GM18867 (cell line): ENCODE data around the gene UBTF.

Source experiments
- ATAC-seq: cut with Tn5 transposase; IDR thresholded peaks from one replicate; pipeline ENCODE4 v1.9.1; 2021; ENCODE audit warnings: mild to moderate bottlenecking, moderate library complexity; ENCODE audit not compliant: unreplicated experiment

UBTF gene, protein sequence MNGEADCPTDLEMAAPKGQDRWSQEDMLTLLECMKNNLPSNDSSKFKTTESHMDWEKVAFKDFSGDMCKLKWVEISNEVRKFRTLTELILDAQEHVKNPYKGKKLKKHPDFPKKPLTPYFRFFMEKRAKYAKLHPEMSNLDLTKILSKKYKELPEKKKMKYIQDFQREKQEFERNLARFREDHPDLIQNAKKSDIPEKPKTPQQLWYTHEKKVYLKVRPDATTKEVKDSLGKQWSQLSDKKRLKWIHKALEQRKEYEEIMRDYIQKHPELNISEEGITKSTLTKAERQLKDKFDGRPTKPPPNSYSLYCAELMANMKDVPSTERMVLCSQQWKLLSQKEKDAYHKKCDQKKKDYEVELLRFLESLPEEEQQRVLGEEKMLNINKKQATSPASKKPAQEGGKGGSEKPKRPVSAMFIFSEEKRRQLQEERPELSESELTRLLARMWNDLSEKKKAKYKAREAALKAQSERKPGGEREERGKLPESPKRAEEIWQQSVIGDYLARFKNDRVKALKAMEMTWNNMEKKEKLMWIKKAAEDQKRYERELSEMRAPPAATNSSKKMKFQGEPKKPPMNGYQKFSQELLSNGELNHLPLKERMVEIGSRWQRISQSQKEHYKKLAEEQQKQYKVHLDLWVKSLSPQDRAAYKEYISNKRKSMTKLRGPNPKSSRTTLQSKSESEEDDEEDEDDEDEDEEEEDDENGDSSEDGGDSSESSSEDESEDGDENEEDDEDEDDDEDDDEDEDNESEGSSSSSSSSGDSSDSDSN

GRCh38 chr17:44219616-44220212 is at the start of gene UBTF:
Gene UBTF (minus strand): TSS chr17:44219675. CDS start chr17:44218229, 1,446 bp downstream.
- ATAC-seq: peak; percentile 15

DNA sequence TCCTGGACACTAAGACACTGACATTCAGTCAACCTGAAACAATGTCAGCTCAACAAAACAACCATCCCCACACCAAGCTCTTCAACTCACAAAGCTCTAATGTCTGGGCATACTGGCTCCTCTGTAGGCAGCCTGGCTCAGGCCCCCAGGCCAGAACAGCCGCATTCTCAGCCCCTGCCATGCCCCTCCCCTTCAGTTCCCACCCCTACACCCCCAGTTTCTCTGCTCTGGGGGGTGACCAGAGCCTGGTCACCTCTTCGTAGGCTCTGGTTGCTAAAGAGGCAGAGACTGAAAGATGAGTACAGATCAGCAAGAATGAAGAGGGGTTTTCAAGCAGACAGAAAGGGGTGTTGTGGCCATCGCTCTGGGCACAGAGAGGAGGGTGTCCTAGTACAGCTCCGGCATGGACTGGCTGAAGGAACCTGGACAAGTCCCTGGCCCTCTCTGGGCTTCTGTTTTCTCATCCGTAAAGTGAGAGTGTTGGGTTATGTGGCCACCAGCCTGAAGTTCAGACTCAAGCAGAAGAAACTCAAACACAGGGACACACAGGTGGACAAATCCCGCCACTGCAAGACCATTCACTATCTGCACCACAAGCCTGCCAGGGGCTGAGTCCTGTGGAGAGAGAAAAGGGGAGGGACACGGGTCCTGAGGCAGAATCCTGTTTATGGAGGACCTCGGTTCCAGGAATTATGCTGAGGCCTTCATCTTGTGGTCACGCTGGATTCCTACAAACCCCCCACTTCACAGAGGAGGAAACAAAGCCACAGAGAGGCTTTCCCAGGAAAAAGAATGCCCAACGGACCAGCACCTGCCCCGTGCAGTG is 49.4 kb upstream of the UBTF start:
- ATAC-seq: no peak

DNA sequence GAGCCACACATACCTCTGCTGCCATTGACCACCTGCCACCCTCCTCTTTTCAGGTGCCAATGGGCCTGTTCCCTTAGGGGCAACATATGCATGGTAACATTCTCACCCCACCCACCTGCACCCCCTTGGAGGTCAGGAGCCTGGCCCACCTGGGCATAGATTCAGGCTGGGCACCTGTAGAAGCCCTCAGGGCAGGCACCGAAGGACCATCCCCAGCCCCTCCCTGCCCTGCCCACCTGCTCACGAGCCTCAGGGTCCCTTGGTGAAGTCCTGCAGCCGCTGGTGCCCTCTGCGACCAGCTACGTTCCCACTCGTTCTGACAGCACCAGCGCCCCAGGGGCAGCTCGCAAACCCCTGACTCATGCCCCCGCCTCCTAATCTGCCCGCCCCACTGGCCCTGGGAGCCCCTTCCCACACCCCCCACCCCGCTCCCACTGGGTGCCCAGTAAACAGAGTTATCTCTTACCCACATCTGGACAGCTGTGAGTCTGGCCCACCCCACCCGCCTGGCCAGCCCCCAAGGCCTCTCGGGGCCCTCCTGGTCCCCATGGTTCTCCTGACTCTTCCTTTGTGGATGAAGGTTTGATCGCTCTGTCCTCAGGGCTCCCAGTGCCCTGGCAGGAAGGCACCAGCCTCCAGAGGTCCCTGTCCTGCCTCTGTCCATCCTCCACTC is 48.5 kb upstream of the UBTF start, which contains the start of gene SLC4A1:
SLC4A1 (minus strand) TSS at position 318 of the 673 bp plus-strand sequence. CDS start 5,269 bp downstream, outside the sequence.
- no peak for ATAC-seq

DNA sequence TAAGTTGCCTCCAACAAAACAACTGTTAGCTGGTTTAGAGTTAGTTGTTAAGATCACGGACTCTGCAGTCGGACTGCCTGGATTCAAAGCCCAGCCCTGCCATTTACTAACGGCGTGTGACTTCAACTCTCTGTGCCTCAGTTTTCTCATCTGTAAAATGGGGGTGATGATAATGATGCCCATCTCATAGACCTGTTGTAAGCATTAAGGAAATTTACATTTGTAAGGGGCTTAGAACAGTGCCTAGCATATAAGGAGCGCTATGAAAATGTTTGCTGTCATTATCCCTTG is 47.6 kb upstream of the UBTF start:
- ATAC-seq: no peak

- no peak for ATAC-seq
Measured at GRCh38 chr17:44266402-44267164, 47.1 kb upstream of the UBTF start.

GRCh38 chr17:44263345-44263902 is 43.9 kb upstream of the UBTF start:
- ATAC-seq: no peak

- no peak for ATAC-seq
Measured at GRCh38 chr17:44262654-44263225, 43.3 kb upstream of the UBTF start.

- ATAC-seq: no peak
Measured at GRCh38 chr17:44260296-44260695, 40.8 kb upstream of the UBTF start.

DNA sequence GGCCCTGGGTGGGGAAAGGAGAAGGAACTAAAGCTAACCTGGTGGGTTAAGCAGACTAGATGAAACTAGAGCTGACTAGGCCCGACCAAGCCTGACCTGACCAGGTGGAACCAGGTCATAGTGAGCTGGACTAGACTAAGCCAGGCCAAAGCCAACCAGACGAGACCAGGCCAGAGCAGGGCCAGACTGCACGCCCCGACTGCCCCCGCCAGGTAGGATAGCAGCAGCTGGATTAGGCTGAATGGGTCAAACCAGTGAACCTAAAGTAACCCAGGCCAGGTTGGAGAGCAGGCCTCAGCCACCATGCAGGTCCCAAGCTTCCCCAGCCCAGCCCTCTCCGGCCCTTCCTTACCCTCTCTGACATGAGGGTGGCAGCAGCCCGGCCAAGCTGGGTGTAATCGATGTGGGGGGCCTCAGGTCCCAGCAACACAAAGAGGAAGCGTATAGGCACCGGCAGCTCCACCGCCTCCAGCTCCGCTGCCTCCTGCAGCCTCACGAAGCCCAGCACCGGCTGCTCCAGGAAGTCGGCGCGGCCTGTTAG is 39.4 kb upstream of the UBTF start:
- no peak for ATAC-seq

GRCh38 chr17:44257815-44258760 is 38.6 kb upstream of the UBTF start:
- no peak for ATAC-seq

DNA sequence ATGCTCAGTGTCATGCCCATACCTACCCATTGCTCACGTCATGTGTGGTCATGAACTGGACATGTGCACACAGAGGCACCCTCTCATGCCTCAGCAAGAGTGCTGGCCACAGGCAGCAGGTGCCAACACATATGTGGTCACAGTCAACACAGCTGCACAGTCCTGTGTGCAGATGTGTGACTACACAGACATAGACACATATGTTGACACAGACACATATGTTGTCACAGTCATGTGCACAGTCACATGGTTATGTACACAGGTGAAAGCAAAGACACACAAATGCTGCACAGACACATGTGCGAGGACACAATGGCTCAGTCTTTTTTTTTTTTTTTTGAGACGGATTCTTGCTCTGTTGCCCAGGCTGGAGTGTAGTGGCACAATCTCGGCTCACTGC is 37.2 kb upstream of the UBTF start:
- no peak for ATAC-seq

DNA sequence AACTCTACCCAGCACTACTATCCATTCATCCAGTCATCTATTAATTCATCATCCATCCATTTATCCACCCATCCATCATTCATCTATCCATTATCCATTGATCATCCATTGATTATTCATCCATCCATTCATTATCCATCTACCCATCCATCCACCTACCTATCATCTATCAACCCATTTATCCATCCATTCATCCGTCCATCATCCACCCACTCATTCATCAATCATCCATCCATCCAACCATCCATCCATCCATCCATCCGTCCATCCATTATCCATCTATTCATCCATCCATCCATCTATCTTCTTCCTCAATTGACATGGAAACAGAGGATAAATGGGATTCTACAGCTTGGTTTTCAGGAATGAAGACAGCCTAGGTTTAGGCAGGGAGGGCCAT is 36.4 kb upstream of the UBTF start:
- ATAC-seq: no peak

- ATAC-seq: no peak
Measured at GRCh38 chr17:44254361-44255095, 35.1 kb upstream of the UBTF start.

GRCh38 chr17:44253006-44253405 is 33.5 kb upstream of the UBTF start:
- ATAC-seq: no peak

- ATAC-seq: no peak
Measured at GRCh38 chr17:44251062-44251461, 31.6 kb upstream of the UBTF start.

- ATAC-seq: no peak
Measured at GRCh38 chr17:44249501-44250246, 30.2 kb upstream of the UBTF start.
